NCI-H187 (cell line): Measurements from ENCODE around the gene HCK.
"Not testable (repeated sequence)": the region's sequence is repeated elsewhere in the genome, so short reads cannot be mapped to it uniquely, and the experiment has no call there.

Source experiments
- DNase-seq, 2 experiments: peaks; one replicate each; lab custom pipeline; 2025; lab: John Stamatoyannopoulos, UW

Gene HCK

DNA sequence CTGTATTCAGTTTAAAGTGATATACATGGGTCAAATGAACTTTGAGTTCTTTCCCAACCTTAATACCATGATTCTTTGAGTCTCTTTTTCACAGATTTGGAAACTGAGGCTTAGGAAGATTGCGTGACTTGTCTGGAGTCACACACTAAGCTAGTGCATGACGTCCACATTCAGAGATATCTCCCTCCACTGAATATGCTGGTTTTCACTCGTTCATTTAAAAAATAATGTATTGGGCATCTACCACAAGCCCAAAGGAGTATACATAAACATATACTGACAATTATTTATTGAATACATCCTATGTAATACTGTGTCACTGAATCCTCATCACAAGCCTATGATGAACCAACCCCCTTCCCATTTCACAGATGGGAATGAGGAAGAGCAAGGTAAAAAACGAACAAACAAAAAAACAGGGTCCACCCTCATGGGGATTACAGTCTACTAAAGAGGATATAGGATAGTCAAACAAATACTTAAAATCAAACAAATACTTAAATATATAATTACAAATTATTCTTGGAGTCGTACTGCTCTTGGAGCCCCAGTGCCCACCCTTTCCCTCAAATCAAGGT lies 56.9 kb downstream of the HCK start:
- DNase-seq, result no peak

DNA sequence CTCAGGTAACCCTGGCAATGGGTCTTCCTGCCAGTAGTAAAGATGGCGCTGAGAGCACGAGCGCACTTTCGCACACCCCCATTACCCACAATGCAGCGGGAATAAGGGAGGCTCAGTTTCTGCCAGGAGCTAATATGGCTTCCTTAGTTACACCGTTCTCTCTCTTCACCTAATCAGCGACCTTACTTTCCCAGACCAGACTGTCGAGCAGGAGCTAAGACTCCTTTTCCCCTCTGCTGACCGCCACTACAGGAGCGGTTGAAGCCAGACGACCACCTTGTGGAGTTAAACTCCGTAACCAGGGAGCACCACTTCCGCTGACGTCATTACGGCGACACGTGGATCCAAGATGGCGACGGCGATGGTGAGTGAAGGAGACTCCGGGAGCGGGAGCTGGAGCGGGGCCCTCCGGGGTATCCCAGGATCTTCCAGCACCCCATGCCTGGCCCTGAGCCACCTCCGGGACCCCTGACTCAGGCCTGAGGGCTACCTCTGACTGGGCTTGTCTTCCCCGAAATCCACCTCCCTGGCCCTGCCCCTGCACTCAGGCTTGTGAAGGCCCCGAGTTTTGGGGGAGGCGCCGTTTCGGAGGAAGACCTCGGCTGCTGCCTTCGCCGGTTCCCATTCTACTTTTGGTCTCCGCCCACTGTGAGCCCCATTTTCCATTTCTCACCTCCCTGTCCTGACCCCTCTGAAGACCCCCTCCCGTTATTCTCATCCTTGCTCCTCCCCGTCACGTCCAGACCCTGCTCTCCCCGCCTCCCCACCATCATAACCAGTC lies 57.5 kb downstream of the HCK start, which contains the start of gene TM9SF4:
TSS of gene TM9SF4 (plus strand) at position 323 of the 781 bp plus-strand sequence. CDS start at position 350, 27 bp downstream.
- DNase-seq, result peak; percentile 73 to 84

DNA sequence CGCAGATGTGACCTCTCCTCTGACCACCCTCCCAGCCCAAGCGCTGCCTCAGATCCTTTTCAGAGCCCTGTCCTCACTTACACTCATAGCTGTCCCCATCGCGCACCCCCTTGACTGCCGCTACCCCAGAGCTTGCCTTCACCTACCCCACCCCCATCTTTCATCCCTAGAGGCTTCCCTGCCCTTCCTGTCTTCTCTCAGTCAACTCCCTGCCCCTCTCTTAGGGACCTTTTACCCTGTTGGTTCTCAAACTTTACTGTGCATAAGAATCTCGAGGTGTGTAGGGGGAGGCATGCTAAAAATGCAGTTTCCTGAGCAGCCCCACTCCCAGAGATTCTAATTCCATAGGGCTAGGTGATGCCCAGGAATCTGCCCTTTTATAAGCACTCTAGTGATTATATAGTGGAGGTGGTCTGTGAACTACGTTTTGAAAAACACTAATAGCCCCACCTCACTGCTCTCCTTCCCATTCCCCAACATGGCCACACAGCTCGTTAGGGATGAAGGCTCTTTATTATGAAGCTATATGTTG lies 58.2 kb downstream of the HCK start:
- DNase-seq, result no peak

DNA sequence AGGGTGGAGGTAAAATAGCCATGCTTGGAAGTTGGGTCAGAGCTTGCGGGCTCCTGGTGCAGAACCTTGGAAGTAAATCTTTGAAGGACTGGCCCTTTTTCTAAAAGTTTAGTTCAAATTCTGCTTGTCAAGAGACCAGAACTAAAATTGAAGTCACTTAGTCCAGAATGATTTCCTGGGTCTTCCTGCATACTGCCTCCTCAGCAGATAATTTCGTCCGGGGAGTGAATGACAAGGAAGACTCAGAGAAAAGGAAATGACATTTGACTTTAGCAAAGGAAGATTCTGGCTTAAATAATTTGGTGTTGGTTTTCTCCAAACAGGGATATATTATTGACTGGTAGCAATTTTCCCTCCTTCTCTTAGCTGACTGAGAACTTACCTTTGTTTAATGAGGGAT lies 58.7 kb downstream of the HCK start:
- no peak for DNase-seq

DNA sequence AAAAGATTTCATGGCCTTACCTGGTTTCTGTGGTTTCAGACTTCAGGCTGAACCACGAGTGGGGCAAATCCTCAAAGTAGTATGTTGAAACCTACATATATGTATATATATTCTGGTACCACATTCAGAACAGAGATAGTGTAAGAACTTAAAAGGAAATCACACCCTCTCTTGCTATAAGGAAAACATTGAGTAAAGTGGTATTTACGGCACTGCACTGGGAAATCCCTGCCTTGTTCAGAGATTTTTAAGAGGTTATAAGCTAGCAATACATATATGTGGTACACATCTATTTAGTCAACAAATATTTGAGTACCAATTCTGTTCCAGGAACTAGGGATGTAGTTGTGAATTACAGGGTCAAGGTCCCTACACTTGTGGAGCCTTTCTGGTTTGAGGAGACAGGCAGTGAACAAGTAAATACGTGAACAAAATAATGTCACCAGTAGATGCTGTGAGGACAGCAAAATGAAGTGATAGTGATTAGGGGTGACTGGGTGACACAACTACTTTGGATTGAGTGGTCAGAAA lies 59.2 kb downstream of the HCK start:
- DNase-seq, result no peak

DNA sequence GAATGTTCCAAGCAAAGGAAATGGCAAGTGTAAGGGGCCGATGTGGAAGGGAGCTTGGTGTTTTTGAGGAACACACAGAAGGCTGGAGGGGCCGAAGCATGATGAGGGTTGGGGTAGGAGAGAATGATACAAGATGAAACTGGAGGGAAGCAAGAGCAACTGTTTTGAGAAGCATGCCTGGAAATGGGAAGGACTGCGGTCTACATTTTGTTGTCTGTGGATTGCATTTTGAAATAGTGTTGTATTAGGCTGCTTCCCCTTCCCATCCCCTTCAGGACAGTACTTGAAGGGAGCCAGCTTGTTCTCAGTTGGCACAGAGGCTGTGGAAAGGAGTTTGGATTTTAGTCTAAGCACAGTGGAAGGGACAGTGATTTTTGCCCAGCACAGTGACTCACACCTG lies 59.7 kb downstream of the HCK start:
- DNase-seq, result no peak

DNA sequence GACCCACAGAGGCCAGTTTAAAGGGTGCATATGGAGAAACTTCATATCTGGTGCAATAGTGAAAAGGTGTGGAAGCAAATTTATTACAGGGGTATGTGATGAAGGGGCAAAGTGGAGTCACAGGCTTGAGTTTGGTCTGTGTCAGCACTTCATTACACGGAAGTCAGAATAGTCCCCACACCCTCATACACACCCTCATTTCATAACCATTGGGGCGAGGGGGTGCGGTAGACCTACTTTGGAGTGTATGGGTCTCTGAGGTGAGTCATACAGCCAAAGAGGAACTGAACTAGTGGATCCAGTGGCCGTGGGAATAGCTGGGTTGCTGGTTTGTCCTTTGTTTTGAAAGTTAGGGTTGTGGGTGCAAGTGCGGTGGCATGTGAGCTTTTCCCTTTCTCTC lies 60.8 kb downstream of the HCK start:
- no peak for DNase-seq

DNA sequence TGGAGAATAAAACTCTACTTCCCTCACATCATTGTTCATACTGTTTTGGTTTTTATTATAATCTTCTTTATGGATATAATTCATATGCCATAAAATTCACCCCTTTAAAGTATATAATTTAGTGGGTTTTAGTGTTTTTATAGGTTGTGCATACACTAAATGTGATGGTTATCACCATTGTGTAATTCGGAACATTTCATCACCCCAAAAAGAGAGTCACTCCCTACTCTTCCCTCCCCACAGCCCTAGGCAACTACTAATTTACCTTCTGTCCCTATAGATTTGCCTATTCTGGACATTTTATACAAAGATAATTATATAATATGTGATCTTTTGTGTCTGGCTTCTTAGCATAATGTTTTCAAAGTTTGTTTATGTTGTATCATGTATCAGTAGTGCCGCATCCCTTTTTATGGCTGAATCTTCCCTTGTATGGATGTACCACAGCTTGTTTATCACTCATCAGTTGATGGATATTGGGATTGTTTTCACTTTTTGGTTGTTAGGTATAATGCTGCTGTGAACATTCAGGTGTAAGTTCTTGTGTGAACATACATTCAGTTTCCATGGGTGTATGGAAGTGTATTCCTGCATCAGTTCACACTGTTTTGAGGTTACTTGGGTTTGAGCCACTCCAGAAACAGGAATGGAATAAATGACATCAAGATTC lies 61.7 kb downstream of the HCK start:
- no peak for DNase-seq

DNA sequence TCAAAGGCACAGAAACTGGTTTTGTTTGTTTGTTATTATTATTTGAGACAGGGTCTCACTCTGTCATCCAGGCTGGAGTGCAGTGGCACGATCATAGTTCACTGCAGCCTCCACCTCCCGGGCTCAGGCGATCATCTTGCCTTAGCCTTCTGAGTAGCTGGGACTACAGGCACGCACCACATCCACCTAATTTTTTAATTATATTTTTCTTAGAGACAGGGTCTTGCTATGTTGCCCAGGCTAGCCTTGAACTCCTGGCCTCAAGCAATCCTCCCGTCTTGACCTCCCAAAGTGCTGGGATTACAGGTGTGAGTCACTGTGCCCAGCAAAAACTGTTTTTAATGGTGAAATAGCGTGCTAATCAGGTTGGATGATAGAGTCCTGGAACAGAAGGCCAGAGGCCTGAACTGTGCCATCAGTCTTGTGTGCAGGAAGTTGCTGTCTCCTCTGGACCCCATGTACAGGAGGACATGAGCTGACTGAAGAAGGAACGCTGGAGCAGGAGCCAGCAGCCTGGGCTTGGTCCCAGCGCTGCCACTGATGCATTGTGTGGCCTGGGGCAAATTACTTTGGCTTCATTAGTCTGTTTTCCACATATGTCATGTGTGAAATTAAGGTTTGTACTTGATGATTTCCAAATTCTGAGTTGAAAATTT lies 62.4 kb downstream of the HCK start:
- no peak for DNase-seq

DNA sequence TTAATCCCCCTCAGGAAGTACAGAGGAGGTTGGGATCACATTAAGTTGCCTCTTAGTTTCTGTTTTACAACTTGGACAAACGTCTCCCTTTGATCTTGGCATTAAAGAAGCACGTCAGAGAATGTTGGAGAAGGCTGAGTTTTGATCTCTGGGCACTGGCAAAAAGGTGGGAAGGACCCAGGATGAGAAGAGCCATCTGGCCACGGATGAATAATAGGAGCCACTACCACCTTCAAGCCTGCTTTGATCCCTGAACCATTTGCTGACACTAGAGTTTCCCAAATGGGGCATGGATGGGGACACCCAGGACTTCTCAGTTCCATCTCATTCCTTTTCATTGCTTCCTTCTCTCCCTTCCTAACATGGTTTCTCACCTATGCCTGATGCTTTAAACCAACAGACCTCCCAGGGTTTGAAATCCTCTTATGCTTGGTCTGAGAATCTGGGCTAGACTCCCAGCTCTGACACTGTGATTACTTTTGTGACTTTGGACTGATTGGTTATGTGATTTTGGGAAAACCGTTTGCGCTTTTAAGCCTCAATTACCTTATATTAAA lies 63.2 kb downstream of the HCK start:
- no peak for DNase-seq

DNA sequence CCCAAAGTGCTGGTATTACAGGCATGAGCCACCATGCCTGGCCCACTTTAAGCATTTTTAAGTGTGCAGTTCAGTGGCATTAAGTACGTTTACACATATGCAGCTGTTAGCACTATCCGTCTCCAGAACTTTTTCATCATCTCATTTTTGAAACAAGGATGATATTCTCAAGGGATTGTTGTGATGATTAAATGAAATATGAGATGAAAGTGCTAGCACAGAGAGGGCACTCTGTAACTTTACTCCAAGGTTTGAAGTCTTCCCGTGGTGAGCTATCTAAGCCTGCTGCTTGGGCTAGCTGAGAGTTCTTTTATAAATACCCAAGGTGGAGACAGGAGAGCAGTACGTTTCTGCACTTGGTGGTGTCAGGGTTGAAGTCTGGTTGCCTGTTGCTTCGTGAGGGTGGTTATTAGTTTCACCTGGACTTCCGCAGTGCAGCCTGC lies 64.1 kb downstream of the HCK start:
- DNase-seq, result peak in 1 of 2 experiments; percentile 28

DNA sequence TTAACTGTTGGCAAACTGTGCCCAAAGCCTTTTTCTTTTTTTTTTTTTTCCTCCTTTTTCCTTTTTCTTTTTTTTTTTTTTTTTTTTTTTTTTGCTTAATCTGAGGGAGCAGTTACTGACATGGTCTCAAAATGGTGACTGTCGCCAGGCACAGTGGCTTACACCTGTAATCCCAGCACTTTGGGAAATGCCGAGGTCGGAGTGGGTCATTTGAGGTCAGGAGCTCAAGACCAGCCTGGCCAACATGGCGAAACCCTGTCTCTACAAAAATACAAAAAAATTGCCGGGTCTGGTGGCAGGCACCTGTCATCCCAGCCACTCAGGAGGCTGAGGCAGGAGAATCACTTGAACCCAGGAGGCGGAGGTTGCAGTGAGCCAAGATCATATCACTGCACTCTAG lies 64.8 kb downstream of the HCK start:
- DNase-seq, result not testable (repeated sequence)

DNA sequence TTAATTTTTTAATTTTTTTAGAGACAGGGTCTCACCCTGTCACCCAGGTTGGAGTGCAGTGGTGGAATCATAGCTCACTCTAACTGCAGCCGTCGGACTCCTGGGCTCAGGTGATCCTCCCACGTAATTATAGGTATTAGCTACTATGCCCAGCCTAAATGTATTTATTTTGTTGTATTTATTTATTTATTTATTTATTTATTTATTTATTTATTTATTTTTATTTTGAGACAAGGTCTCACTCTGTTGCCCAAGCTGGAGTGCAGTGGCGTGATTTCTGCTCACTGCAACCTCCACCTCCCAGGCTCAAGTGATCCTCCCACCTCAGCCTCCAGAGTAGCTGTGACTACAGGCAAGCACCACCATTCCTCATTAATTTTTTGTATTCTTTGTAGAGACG lies 66.4 kb downstream of the HCK start:
- not testable (repeated sequence) for DNase-seq

DNA sequence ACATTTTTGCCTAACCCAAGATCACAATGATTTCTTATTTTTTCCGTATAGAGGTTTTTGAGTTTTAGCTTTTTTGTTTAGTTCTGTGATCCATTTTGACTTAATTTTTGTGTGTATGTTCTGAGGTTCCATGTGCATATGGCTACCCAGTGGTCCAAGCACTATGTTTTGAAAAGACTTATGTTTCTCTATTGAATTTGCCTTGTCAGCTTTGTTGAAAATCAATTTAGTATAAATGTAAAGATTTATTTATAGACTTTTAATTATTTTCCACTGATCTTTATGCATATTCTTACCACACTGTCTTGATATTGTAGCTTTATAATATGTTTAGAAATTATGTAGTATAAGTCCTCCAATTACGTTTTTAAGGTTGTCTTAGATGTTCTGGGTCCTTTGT lies 67.7 kb downstream of the HCK start:
- no peak for DNase-seq

DNA sequence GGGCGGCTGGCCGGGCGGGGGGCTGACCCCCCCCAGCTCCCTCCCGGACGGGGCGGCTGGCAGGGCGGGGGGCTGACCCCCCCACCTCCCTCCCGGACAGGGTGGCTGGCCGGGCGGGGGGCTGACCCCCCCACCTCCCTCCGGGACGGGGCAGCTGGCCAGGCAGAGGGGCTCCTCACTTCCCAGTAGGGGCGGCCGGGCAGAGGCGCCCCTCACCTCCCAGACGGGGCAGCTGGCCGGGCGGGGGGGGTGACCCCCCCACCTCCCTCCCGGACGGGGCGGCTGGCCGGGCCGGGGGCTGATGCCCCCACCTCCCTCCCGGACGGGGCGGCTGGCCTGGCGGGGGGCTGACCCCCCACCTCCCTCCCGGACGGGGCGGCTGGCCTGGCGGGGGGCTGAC lies 69.9 kb downstream of the HCK start:
- DNase-seq, result not testable (repeated sequence)

DNA sequence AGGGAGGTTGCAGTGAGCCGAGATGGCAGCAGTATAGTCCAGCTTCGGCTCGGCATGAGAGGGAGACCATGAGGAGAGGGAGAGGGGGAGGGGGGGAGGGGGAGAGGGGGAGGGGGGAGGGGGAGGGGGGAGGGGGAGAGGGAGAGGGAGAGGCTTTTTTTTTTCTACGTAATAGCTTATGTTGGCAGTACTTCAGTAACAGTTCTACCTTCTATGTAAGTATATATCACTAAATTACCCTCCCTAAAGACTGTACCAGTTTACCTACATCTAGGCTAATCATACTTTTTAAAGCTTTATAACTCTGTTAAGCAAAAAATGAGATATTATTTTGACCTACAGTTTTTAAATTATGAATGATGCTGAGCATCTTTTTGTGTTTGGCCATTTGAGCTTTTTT lies 71.0 kb downstream of the HCK start:
- DNase-seq, result no peak

DNA sequence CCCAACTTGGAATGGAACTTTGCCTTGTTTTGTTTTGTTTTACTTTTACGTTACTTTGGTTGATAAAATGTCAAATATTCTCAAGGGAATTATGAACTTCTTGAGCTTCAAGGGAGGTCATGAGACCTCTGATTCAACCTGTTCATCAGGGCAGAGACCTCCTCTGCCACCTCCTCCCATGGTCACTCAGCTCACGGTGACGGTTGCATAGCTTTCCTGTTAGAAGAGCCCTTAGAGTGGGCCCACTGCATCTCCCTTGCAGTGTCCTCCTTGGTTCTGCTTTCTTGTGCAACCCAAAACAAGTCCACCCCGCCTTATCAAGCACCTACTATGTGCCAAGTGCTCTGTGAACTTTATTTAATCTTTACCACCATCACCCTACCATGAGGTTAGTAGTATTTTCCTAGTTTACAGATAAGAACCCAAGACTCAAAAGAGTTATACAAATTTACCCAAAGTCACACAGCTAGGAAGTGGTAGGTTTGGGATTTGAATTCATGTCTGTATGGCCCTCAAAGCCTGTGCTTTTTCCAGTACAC lies 72.9 kb downstream of the HCK start:
- no peak for DNase-seq

DNA sequence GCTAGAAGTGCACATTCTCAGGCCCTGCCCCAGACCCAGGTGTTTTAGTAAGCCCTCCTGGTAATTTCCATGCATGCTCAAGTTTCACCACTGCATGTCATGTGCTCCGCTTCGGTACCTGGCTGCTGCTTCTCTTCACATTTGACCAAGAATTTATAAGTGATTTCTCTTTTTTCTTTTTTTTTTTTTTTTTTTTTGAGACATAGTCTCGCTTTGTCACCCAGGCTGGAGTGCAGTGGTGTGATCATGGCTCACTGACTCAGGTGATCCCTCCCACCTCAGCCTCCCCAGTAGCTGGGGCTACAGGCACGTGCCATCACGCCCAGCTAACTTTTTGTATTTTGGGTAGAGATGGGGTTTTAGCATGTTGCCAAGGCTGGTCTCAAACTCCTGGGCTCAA lies 73.5 kb downstream of the HCK start:
- DNase-seq, result no peak

DNA sequence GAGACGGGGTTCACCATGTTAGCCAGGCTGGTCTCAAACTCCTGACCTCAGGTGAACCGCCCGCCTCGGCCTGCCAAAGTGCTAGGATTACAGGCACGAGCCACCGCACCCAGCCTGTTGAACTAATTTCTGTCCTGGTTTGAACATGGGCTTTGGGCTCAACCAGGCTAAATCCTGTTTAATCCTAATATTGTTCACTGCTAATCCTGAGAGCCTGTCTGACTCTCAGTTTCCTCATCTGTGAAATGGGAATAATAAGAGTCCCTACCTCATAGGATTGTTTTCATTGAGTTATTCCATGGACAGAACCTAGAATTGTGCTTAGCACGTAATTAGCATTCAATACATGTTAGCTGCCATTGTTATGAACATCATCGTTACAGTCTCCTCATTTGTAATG lies 74.9 kb downstream of the HCK start:
- DNase-seq, result no peak

DNA sequence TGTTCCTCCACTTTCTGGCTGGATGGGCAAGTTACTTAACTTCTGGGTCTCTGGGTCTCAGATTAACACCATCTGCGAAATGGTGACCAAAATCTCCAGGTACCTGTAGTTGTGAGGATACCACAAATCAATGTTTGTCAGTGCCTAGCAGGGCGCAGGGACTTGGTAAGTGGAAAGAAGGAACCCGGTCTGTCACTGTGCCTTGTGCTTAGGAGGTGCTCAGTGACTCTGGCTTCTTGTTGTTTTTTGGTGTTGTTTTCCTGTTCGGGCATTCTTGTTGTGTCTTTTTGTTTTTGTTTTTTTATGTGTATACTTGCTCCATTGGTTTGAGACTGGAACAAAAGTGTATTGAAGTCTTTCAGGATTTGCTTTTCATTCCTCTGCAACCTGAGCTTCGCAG lies 75.3 kb downstream of the HCK start:
- no peak for DNase-seq

DNA sequence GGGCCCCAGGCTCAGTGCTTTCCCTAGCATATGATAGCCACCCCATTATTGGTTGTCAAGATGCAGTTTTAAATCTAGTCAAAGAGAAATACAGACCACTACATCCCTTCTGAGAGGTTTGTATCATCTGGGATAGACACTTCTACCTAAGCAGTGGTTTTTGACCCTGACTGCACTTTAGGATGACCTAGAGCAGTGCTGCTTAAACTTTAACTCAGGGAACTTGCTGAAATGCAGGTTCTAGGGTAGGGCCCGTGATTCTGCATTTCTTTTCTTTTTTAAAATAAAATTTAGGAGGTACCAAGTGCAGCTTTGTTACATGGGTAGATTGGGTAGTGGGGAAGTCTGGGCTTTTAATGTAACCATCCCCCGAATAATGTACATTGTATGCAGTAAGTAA lies 76.1 kb downstream of the HCK start:
- DNase-seq, result no peak

DNA sequence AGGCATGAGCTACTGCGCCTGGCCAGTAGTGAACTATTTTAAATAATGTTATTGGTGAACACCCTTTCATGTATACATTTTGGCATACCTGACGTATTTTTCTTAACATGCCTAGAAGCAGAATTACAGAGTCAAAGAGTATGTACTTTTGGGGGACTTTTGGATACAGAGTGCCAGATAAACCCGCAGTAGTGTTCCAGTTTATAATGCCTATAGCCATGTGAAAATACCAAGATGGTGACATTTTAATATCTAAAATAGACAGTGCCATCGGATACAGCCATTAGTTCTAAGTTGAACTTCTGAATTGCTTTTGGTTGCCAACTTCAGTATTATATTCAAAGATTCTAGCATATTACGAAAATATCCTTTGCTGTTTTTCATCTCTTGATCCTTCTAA lies 77.8 kb downstream of the HCK start:
- no peak for DNase-seq
